Suprapubic skin (tissue), 3 donors: ENCODE data around the gene DMAC2L.

Source experiments
- CTCF ChIP-seq, 2 donors: fragments of 200-600 bp in 1 of 2; fragments of 450-650 bp in 1 of 2; sonication (generic) in 1 of 2; IDR thresholded peaks; one replicate each; pipeline ENCODE4 v1.5.1; 2016 to 2019; ENCODE audit warnings: antibody characterized with exemption in 2 of 2, mild to moderate bottlenecking in 1 of 2, moderate library complexity in 1 of 2
- POLR2A ChIP-seq, 2 donors: fragments of 450-650 bp; IDR thresholded peaks; one replicate each; pipeline ENCODE4 v1.6.1; 2017; ENCODE audit warnings: antibody characterized with exemption in 2 of 2, mild to moderate bottlenecking in 2 of 2, moderate library complexity in 2 of 2

GRCh38 chr14:50340963-50341362, 28.8 kb downstream of the DMAC2L start:
- no peak for TF ChIP-seq CTCF (IDR thresholded peaks at IDR 0.05)
- no peak for TF ChIP-seq POLR2A (IDR thresholded peaks at IDR 0.05)
